GM18517 (cell line): ENCODE measurements around the gene RAET1E.
"Not testable (repeated sequence)": the region's sequence is repeated elsewhere in the genome, so short reads cannot be mapped to it uniquely, and the experiment has no call there.

Experiments
- ATAC-seq: cut with Tn5 transposase; IDR thresholded peaks from one replicate; pipeline ENCODE4 v1.9.1; 2021; ENCODE audit warnings: mild to moderate bottlenecking, moderate library complexity; ENCODE audit not compliant: unreplicated experiment

The RAET1E gene

DNA sequence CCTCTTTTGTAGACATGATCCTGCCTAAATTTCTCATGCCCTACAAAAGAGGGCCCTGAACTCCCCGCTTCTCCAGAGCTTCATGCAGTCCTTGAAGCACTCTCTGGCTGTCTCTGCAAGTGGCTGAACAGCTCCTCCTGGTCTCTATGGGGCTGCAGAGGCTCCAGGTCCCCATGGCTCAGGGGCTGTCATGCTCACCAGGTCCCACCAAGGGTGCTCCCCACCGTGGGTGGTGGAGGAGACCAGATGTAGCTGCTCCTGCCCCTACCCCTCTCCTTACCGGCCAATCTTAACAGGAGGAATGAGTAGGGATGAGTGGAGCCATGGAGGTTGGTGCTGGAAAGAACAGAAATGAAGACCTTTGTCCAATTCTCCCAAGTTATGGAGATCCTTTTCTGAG, 14.8 kb upstream of the RAET1E start:
- not testable (repeated sequence) for ATAC-seq

DNA sequence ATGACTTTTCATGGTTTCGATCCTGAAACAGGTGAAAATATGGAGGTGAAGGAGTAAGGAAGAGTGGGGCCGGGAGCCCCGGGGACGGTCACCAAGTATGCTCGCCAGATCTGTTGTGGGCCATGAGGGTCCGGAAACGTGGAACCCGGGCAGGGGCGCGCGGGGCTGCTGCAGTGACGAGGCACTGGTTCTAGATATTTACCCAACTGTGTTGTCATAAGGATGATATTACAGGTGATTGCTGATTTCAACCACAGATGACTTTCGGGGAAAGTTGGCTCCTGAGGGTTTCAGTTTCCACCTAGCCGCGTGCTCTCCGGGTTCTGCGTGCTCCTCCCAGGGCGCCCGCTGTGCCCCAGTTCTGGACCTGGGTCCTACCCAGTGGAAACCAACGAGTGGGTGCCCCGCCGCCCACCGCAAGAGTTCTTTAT, 12.8 kb upstream of the RAET1E start:
- no peak for ATAC-seq

DNA sequence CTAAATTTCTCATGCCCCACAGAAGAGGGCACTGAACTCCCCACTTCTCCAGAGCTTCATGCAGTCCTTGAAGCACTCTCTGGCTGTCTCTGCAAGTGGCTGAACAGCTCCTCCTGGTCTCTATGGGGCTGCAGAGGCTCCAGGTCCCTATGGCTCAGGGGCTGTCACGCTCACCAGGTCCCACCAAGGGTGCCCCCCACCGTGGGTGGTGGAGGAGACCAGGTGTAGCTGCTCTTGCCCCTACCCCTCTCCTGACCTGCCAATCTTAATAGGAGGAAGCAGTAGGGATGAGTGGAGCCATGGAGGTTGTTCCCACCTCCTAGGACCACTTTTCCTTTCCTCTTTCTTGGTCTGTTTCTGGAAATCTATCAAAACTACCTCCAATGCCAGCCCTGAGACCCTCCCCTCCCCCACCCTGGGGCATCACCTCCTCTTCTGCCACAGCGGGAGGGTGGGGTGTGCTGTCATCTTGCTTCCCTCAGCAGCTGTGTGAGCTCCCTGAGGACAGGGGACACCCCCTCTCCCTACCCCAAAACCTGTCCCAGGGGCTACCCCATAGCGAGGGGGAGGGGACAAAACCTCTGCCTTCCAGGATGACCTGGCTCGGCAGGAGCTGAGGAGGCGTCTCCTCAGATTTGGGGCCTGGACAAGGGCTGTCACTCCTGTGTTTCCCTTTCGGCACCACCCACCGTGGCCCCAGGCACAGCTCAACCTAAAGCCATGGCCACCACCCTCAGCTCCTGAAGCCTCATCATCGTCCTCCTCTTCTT, 12.0 kb upstream of the RAET1E start:
- ATAC-seq: no peak

DNA sequence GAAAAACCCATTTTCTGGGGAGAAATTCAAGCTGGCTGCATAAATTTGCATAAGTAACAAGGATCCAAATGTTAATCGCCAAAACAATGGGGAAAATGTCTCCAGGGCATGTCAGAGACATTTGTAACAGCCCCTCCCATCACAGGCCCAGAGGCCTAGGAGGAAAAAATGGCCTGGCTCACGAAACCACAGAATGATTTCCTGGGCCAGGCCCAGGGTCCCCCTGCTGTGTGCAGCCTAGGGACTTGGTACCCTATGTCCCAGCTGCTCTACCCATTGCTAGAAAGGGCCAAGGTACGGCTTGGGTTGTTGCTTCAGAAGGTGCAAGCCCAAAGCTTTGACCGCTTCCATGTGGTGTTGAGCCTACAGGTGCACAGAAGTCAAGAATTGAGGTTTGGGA, 10.6 kb upstream of the RAET1E start:
- not testable (repeated sequence) for ATAC-seq

DNA sequence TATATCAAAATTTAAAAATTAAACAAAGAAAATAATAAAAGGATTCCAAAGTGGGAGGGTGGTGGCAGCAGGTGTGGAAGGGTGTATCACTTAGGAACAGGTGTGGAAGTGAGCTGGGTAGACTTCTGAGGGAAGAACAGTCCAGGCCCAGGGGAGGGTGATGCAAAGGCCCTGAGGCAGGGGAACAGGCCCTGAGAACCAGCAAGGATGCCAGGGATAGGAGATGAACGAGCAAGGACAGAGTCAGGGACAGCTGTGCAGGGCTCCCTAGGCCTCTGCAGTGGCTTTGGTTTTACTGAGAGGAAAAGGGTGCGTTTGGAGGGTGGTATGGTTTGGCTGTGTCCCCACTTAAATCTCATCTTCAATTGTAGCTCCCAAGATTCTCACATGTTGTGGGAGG, 9.4 kb upstream of the RAET1E start:
- no peak for ATAC-seq

DNA sequence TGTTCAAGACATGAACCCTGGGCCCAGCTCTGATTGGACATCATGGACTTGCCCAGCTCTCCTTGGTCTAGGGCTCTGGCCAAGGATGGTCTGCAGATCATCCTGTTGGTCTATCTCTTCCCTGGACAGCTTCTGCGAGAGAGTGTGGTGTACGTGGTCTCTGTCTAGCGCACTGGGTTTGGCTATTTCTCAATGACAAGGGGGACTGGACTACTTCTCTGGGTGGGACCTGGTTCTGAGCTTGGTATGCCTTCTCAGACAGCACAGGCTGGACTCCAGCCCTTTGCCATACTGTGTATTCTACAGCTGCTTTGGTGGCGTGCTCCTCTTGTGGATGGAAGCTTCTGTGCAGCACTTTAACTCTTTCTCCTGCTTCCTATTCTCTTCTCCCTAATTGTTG, 8.5 kb upstream of the RAET1E start:
- no peak for ATAC-seq

DNA sequence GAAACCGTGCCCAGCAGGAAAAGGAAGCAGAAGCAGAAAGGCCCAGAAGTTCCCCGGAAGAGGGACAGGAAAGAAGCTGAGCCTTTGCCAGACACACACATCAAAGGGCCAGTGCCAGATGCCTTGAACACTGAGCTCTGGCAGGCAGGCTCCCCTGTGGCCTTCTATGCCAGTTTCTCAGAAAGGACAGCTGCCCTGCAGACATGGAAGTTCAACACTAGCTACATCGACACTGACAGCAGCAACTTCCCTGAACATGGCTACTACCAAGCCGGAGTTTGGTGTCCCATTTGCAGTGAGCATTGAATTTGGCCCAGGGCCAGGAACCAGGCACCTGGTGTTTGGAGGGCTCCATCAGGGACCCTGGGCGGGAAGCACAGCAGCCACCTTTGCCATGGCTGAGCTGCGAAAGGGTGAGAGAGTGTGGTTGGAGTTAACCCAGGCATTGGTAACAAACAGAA, 8.0 kb upstream of the RAET1E start:
- ATAC-seq: no peak

DNA sequence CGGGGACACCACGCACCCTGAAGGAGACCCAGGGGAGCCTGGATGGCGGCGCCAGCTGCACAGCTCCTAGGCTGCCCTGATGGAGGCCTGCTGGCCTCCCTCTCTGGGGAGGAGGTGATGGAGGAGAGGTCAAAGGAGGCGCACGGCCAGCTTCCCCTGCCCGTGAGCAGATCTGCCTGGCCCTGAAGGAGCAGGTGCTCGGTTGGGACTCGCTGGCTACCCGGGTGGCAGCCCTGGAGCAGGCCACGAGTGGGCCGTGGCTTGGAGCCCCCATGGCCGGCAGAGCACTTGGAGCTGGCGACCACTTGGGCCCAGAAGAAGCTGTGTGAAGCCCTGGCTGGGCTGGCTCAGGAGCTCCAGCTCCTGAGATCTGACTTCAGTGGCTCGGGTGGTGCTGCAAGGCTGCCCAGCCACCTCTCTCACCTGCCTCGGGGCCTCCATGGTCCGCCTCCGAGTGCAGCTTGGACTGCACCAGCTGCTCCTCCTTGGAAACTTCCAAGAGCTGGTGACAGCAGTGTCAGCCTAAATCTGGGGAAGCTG, 7.5 kb upstream of the RAET1E start:
- no peak for ATAC-seq

DNA sequence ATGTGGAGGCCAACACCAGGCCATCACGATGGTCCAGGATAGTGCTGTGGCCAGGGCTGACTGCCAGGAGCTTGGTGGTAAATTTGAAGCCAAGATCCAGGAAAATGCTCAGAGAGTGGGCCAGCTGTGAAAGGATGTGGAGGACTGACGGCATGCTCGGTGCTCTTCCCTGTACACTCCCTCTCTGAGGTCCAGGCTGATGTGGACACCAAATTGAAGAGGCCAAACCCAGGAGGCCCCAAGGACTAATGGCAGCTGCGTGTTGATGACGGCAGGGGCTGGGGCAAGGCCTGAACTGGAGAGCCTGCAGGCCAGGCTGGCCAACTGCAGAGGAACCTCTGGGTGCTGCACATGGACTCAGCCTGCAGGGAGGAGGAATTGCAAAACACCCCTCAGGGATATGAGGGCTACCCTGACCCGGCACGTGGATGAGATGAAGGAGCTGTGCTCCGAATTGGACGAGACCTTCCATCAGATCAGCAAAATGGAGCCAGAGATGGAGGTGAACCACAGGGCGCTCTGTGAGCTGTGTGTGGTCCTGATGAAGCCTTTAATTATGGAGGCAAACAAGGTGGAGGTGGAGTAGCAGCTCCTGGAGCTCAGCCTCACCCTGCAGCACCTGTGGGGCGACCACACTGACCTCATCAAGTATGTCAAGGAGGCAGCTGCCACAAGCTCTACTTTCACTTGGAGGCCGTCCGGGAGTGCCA, 6.9 kb upstream of the RAET1E start:
- ATAC-seq: no peak

DNA sequence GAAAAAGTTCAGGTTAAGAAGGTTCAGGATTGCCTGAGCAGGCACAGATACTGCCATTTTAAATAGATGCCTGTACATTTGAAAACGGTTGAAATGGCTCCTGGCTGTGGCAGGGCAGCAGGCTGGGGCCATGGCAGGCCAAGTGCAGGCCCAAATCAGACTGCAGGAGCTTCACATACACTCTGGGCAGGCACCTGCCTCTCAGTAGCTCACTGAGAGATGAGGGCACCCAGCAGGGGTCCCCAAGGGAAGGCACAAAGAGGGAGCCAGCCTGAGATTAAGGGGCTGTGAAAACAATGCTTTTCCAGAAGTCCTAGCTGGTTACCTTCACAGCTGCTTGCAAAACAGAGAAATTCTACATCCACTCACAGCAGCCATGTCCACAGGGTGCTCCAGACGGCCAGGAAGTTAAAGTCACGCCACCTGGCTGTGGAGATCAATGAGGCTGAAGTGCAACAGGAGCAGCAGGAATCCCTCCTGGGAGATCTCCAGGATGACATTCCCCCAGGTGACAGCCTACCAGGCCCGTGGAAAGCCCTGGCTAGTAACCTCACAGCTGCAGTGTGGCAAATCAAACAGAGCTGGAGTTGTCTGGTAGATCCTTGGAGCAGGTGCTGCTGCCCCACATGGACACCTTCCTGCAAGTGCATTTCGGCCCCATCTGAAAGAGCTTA, 6.2 kb upstream of the RAET1E start:
- no peak for ATAC-seq

DNA sequence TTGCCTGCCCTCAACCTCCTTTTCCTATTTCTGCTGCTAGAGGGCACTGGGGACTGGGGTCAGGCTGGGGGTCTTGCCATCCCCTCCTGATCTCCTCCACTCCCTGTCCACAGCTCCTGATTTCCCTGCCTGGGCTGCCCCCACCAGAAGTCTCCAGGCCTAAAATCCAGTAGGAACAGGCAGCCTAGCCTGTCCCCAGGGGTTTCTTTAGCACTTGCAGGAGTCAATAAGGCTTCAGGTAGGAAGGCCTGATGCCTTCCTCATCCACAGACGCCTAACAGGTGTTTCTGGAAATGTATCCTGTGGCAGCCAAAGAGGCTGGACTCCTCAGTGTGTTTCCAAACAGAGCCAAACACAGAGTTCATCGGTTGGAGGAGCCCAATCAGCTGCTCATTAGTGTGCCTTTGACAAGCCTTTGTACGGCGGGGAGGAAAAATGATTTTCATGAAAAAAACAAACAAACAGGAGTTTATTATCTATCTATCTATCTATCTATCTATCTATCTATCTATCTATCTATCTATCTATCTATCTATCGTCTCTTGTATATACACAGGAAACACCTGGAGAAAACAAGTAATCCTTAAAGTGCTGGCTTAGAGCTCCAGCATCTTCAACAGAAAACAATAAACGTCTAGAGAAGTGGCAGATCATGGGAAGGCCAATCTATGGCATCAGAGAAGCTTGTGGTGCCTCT, 3.7 kb upstream of the RAET1E start:
- ATAC-seq: no peak

DNA sequence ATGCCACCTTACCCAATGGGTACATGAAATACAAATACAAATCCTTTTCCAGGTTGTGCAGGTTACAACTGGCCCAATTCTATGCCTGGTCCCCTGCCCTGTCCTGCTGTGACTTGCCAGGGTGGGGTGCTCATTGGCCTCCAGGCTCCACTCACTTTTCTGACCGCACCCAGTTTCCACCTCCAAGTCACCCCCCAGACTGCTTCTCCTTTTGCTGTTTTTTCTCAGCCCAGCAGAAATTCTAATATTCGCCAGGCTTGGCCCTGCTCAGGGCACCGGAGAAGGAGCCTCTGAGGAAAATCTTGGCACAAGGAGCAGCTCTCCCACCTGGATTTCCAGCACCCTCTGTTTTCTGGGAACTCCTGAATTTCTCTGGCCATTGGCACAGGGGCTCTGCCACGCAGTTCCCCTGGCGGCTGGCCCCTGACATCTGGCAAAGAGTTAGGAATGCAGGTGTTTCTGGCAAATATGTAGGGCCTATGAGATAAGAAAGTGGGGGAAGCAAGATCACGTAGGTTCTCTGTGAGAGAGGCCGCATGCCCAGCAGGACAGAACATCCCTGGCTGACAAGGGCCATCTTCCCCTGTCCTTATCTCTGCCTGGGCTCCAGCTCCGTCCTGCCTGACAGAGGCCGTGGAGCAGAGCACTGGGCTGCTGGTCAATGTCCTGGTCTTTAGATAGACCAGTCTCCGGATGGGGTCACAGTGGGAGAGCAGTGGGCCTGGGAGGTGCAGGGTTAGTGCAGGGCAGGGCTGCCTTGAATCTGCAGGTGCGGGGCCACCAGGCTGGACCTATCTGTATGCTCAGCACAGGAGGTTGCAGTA, 2.9 kb upstream of the RAET1E start:
- ATAC-seq: no peak

DNA sequence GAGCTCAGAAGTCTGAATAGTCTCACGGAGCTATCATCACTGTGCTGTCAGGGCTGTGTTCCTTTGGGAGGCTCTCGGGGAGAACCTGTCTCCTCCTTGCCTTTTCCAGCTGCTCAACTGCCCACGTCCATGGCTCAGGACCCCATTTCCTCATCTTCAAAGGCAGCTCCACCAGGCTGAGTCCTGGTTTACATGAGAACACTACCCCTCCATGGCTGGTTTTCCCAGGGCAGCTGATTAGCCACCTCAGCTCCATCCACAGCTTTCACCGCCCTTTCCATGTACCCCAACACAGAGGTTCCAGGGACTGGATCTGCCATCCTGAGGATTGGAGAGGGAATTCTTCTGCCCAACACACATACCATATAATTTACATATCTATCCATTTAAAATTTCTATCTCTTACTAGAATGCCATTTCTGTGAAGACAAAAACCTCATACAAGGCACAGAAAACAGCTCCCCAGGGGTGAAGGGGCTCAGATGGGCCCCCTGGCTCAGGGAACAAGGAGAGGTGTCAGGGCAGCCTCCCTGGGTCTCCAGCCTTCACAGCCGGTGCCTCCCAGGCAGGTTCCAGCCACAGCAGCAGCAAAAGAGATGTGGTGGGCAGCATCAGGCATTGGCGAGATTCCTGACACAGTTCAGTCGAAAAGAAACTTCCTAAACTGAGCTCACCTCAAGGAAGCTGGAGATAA, 2.2 kb upstream of the RAET1E start:
- ATAC-seq: no peak

DNA sequence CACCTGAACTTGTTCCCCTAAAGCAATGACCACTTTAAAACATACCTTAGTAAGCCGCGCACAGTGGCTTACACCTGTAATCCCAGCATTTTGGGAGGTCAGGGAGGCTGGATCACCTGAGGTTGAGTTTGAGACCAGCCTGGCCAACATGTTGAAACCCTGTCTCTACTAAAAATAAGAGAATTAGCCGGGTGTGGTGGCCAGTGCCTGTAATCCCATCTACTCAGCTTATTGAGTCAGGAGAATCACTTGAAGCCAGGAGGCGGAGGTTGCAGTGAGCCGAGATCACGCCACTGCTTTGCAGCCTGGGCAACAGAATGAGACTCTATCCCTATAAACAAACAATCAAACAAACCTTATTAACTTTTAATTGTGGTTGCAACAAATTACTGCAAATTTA, 1.6 kb upstream of the RAET1E start:
- ATAC-seq: no peak

DNA sequence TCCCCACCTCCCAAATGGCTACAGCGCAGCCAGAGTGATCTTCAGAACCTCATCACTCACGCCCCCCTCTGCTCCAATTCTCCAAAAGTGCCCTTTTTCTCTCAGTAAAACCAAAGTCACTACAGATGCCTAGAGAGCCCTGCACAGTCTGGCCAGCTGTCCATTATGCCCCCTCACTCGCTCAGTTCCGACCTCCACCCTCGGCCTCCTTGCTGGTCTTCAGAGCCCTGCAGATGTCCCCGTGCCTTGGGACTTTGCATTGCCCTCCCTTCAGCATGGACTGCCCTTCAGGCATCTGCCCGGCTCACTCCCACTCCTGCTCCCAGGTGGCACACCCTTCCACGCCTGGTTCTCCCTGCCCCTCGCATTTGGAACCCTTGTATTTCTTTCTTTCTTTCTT, 1.1 kb upstream of the RAET1E start:
- ATAC-seq: no peak

DNA sequence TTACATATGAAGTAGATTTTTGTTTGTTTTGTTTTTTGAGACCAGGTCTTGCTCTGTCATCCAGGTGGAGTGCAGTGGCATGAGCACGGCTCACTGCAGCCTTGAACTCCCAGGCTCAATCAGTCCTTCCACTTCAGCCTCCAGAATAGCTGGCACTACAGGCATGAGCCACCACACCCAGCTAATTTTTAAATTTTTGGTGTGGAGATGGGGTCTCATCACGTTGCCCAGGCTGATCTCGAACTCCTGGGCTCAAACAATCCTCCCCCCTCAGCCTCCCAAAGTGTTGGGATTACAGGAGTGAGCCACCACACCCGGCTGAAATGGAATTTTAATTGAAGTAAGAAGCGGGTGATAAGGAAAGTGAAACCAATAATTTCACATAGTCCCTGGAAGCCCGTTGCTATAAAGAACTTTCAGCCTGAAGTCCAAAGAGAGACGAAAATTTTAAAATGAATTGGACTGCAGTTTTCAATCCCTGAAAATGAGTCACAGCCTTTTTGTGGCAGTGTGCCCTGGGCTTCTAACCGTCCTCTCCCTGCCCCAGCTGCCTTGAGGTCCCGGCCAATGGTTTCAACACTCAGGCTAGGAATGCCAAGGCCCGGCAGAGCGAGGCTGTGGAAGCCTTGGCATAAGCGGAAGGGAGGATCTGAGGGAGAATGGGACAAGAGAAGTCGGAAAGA, 757 bp downstream of the RAET1E start:
- no peak for ATAC-seq

DNA sequence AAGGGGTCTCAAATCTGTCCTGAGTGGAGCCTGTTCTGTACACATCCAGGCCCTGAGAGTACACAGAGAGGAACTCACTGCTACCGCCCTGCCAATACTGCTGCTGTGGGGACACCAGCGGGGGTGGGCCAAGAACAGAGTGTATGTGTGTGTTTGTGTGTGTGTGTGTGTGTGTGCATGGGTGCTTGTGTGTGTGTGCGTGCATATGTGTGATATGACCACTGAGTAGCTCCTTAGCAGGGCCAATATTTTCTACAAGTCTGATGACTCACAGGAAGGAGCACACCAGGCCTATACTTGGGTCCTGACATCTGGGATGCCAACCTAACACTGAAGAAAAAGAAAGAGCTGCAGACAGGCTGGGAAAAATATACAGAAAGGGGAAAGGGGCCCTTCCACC, 1.4 kb downstream of the RAET1E start:
- ATAC-seq: no peak

DNA sequence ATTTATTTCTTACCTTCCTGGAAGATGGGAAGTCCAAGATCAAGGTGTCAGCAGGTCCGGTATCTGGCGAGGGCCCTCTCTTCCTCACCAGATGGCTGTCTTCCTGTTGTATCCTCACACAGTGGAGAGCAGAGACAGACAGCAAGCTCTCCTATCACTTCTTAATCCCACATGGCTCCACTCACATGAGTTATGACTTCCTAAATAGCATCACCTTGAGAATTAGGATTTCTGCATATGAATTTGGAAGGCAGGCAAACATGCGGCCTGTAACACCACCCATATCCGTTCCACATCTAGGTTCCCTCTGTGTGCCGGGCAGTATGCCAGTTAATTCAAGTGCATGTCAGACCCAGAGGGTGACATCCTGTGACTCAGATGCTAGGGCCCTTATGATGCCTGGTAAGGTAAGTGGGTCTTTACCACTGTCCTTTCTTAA, 2.1 kb downstream of the RAET1E start:
- ATAC-seq: no peak

DNA sequence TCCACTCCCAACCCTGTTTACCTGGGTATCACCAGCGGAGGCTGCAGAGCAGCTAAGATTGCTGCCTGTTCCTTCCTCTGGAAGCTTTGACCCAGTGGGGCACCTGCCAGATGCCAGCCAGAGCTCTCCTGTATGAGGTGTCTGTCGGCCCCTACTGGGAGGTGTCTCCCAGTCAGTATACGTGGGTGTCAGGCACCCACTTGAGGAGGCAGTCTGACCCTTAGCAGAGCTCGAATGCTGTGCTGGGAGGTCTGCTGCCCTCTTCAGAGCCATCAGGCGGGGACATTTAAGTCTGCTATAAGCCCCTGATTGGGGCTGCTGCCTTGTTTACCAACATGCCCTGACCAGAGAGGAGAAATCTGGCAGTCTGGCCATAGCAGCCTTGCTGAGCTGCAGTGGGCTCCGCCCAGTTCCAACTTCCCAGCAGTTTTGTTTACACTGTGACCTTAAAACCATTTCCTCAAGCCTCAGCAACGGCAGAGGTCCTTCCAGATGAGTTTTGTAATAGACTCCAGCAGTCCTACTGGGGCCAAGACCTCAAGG, 2.8 kb downstream of the RAET1E start:
- no peak for ATAC-seq
